NCI-H510A treated with DMSO at 0.1 percent for 48 hours (cell line): ENCODE results near the gene SAMD7.

Experiments used
- DNase-seq: peaks from one replicate; lab custom pipeline; 2025; lab: John Stamatoyannopoulos, UW

The SAMD7 gene, protein sequence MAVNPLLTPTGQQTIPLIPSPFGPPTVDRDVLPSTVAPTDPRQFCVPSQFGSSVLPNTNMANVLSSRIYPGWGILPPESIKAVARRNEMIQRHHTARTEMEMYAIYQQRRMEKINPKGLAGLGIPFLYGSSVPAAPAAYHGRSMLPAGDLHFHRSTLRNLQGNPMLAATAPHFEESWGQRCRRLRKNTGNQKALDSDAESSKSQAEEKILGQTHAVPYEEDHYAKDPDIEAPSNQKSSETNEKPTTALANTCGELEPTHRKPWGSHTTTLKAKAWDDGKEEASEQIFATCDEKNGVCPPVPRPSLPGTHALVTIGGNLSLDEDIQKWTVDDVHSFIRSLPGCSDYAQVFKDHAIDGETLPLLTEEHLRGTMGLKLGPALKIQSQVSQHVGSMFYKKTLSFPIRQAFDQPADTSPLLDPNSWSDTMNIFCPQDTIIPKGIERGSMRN

DNA sequence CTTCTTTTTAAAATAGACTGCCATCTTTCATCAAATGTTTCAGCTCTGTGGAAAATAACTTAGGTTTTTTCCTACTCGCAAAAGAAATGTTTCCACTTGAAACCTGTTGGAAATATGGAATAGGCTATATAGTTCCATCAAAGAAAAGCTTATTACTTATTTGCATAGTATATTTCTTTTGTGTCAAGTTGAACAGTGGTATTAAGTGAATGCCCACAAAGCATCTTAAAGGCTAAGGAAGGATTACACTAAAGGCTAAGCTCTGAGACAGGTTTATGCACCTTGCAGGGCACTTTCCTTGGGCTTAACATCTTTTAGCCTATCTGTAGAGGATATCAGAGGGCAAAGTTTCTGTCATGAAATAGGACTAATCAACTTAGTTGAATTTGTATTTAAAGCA is at the start of gene SAMD7:
Gene SAMD7 (plus strand): TSS at position 301 of the 400 bp plus-strand sequence. CDS start 7,927 bp downstream, outside the sequence.
- DNase-seq, result no peak

- no peak for DNase-seq
Measured at GRCh38 chr3:169861871-169862270, 49.5 kb upstream of the SAMD7 start.

GRCh38 chr3:169863458-169863899 is 47.9 kb upstream of the SAMD7 start:
- peak; percentile 48 for DNase-seq

GRCh38 chr3:169864270-169864669 is 47.1 kb upstream of the SAMD7 start:
- no peak for DNase-seq

GRCh38 chr3:169865176-169865767 is 46.1 kb upstream of the SAMD7 start:
- DNase-seq, result no peak

- DNase-seq, result no peak
Measured at GRCh38 chr3:169867584-169868210, 43.7 kb upstream of the SAMD7 start.

DNA sequence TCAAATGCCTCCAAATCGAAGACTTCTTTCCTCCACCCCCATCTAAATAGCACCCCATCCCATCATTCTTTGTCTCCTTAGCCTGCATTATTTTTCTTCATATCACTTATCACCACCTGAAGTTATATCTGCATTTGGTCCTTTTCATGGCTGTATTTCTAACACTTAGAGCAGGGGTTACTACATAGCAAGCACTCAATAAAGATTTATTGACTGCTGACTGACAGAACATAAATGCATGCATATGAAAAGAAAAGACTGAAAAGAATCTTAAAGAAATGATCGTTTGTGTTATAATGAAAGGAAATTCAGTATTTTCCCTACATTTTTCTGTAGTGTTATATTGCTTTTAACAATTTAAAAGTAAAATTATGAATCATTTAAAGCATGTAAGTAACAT is 43.0 kb upstream of the SAMD7 start:
- no peak for DNase-seq

DNA sequence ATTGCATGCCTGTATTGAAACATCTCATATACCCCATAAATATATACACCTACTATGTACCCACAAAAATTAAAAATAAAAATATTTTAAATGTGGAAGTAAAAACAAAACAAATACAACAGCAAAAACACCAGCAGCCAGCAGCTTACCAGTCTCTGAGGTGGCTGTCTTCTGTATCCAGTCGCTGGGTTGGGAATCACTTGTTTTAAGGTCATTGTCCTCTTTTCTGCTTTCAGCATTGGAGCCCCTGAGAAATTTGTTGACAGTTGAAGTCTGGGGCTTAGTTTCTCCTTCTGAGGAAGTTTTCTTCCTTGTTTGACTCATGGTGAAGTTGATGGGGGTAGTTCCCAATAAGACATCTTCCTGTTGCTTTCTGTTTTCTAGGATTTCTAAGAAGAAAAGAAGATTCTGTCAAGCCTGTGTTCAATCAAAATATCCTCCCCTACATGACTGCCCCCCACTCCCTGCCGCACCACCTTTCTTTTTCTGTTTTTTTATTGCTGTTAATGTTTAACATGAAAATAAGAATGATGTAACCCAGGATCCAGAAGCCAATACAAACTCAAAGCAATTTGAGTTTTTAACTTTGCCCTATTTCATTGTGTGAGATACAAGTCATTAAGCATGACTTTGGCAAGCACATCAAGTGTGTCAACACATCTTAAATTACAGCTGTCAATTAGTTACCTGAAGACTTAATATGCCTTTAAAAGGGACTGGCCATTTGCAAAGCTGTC is 41.7 kb upstream of the SAMD7 start, which contains the start of gene LRRC31:
Gene LRRC31 (minus strand): TSS at position 452 of the 737 bp plus-strand sequence. CDS start 128 bp downstream, at position 324.
- DNase-seq, result no peak

DNA sequence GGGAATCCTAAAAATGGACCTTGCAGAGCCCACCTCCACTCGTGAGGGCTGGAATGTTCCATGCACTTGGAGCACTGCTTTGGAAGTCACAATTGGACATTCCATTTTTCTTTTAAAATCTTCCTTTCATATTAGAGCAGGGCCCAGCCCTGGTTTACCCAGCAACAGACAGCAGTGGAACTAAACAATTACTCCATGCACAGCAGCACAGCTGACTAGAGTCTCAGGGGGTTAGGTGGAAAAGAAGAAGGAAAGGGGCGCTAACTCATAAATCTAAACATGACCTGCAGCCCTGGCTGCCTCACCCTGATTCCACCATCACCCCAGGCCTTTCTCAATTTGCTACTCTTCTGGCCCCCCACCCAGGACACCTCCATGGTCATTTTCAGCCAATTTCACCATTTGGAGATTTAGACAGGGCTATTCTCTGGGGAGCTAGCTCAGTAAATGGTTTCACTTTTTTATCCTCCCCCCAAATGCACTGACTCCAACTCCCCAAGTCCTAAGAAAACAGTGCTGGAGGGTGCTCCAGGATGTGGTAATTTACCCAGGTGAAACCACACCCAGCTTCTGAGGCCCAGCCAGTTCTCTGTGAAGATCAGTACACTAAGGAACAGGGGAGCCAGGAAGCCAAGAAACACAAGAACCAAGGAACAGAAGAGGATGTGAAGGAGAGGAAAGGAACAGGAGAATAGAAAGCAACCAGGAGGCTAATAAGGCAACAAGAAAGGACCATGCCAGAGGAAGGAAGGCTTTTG is 40.1 kb upstream of the SAMD7 start:
- no peak for DNase-seq

DNA sequence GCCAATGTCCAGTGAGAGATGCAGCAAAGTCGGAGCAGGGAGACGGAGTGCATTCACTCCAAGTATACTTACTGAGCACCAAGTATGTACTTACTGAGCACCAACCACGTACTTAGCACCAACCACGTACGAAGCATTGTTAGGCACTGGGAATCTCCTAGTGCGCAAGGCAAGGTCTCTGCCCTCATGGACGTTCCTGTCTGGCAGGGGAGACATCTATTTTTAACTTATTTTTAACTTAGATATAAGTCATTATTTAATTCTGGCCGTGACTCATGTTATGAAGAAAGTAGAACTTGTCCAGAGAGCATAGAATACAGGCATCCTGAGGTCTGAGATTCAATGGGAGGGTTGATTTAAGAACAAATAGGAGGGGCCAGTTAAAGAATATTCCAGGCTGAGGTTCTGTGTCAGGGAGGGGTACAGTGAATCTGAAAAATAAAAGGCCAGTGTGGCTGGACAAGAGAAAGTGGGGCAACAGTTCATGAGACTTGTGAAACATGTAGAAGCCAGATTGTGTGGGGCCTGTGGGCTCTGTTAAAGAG is 32.3 kb upstream of the SAMD7 start:
- DNase-seq, result no peak

DNA sequence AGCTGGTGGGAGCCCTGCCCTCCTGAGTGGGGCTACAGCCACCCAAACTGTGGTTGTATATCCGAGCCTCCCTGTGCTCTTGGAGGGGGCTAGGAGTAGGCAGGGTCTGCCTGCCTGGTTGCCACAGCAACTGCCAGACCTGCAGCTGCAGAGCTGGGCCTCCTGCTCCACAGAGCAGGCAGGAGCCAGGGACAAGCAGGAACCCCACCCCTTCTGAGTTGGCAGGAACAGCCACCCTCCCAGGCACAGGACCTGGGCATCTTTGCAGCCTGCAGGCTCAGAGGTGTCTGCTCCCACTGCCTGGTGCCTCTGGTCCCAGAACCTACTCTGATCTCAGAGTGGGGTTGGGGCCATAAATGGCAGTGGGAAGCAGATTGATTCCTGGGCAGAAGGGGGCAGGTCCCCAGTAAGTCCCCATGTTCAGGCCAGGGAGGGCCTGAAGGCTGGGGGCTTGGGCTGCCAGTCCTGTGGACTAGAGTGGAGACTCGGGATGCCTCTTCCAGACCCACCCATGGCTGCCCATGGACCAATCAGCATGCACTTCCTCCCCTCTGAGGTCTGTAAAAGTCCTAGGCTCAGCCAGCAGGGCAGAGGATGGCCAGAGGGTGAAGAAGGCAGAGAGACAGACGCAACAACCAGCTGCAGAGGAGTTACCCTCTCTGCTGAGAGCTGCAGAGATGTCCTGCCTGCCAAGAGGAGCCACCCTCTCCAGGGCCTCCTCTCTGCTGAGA is 31.4 kb upstream of the SAMD7 start:
- DNase-seq, result no peak

- no peak for DNase-seq
Measured at GRCh38 chr3:169880576-169881250, 30.7 kb upstream of the SAMD7 start.

GRCh38 chr3:169886671-169887070 is 24.7 kb upstream of the SAMD7 start:
- no peak for DNase-seq

DNA sequence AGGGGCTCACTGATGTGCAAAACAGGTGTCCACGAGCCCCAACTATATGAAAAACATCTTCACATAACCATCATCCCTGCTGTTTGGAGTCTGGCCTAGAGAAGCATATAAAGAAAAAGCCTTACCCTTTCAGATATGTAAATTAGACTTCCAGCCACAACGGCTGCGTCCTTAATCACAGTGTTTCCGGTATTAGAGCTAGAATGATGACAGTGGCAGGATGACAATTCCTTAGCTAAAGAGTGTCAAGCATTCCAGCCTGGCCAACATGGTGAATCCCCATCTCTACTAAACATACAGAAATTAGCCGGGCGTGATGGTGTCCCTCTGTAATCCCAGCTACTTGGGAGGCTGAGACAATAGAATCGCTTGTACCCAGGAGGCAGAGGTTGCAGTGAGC is 19.5 kb upstream of the SAMD7 start:
- DNase-seq, result no peak

GRCh38 chr3:169894110-169894509 is 17.3 kb upstream of the SAMD7 start:
- DNase-seq, result no peak

DNA sequence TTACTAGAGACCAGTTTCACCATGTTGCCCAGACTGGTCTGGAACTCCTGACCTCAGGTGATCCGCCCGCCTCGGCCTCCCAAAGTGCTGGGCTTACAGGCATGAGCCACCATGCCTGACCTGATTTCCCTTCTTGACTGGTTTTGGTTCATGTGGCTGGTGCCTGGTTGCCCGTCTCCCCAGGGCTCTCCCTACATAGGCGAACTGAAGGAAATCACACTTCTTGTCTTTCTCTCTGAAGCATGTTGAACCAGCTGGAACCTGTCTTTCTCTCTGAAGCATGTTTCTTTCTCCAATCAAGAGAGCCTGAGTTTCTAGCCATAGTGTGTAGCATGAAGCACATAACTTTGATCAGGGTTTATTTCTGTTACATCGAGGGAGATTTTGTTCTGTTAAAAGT is 16.3 kb upstream of the SAMD7 start:
- DNase-seq, result no peak

- no peak for DNase-seq
Measured at GRCh38 chr3:169897284-169897683, 14.1 kb upstream of the SAMD7 start.

DNA sequence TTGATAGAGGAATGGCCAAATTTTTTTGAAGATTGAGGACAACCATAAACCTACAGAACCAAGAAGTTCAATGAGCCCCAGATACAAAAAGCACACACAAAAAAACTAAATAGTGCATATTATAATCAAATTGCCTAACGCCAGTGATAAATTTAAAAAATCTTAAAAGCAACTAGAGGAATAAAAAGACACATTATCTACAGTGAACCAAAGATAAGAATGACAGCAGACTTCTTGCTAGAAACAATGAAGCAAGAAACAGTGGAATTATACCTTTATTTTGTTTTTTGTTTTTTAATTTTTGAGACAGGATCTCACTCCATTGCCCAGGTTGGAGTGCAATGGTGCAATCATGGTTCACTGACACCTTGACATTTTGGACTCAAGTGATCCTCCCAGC is 9.9 kb upstream of the SAMD7 start:
- DNase-seq, result no peak

DNA sequence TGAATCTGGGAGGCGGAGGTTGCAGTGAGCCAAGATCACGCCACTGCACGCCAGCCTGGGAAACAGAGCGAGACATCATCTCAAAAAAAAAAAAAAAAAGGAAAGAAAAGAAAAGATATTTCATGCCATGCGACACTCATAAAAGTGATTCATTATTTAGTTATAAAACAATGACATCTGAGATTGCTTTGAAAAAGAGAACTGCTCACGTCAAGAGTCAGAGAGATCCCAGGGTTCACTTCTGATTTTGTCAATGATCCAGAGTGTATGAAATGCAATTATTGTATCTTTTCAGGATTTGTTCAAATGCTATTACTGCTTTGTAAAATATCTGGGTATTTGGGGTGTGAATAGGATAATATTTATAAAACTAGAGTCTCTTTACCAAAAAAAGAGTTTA is 6.0 kb upstream of the SAMD7 start:
- no peak for DNase-seq

GRCh38 chr3:169907476-169907875 is 3.9 kb upstream of the SAMD7 start:
- no peak for DNase-seq
